ENCODE measurements around the gene RIPPLY1.

Gene RIPPLY1

DNA sequence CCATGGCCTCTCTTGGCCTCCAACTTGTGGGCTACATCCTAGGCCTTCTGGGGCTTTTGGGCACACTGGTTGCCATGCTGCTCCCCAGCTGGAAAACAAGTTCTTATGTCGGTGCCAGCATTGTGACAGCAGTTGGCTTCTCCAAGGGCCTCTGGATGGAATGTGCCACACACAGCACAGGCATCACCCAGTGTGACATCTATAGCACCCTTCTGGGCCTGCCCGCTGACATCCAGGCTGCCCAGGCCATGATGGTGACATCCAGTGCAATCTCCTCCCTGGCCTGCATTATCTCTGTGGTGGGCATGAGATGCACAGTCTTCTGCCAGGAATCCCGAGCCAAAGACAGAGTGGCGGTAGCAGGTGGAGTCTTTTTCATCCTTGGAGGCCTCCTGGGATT lies 25.1 kb upstream of the RIPPLY1 start:
- no peaks in the 10 kb centered on the region for H3K9me2 ChIP-seq (replicated peaks; ENCODE audit: insufficient read depth, low read length)

DNA sequence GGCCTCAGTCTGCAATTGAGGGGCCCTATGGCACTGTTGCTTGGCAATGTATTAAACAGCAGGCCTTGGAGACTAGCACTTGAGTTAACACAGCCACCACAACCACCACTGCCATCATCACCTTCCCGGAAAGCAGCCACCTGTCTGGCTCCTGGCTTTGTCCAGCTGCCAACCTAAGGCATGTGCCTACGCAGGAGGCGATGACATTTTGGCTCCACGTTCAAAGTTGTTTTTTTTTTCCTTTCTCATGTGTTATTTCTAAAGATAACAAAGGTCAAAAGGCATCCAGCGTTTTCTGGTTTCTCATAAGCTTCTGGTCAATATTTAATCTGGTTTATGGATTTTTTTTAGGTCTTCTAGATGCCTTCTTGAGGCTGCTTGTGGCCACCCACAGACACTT lies 24.6 kb upstream of the RIPPLY1 start:
- H3F3A ChIP-seq (ENCODE audit: insufficient read depth, low read length) = no peaks in the 10 kb centered on the region
- H3K79me2 ChIP-seq (ENCODE audit: low read length) = no peaks in the 10 kb centered on the region
- no peak overlapping the region for H3K4me2 ChIP-seq (ENCODE audit: low read depth, low read length)
- no peak overlapping the region for H3K4me3 ChIP-seq (ENCODE audit: low read length)
- H4K20me1 ChIP-seq (ENCODE audit: insufficient read depth, low read length) = no peaks in the 10 kb centered on the region
- H3K9me2 ChIP-seq (replicated peaks; ENCODE audit: insufficient read depth, low read length) = no peaks in the 10 kb centered on the region
- no peaks in the 10 kb centered on the region for H3K36me3 ChIP-seq (replicated peaks; ENCODE audit: insufficient read depth, low read length)
- no peaks in the 10 kb centered on the region for H3K4me1 ChIP-seq (ENCODE audit: low read length)
- H2AFZ ChIP-seq (ENCODE audit: low read length) = no peak overlapping the region
- H3K27ac ChIP-seq (ENCODE audit: low read length) = no peak overlapping the region
- no peak for DNase-seq
- TF ChIP-seq EZH2 (optimal IDR thresholded peaks at IDR 0.05; ENCODE audit: low read depth, low read length) = no peak
- no peak for TF ChIP-seq CTCF (IDR thresholded peaks at IDR 0.05; ENCODE audit: low read length)
- TF ChIP-seq EZH2phosphoT487 (IDR thresholded peaks at IDR 0.05; ENCODE audit: low read length) = no peak
- no peaks in the 10 kb centered on the region for H3K27me3 ChIP-seq (replicated peaks; ENCODE audit: insufficient read depth, low read length)
- no peaks in the 10 kb centered on the region for H3K9me3 ChIP-seq (replicated peaks; ENCODE audit: insufficient read depth, low read length)
- H3K9ac ChIP-seq (ENCODE audit: low read length) = no peak overlapping the region

More for the DNA sequence above, 25.1 kb upstream of the RIPPLY1 start:
- H3K27ac ChIP-seq (ENCODE audit: low read length) = no peak overlapping the region
- no peaks in the 10 kb centered on the region for H3K27me3 ChIP-seq (replicated peaks; ENCODE audit: insufficient read depth, low read length)
- H2AFZ ChIP-seq (ENCODE audit: low read length) = no peak overlapping the region
- no peaks in the 10 kb centered on the region for H3K36me3 ChIP-seq (replicated peaks; ENCODE audit: insufficient read depth, low read length)
- no peaks in the 10 kb centered on the region for H3F3A ChIP-seq (ENCODE audit: insufficient read depth, low read length)
- H3K4me1 ChIP-seq (ENCODE audit: low read length) = no peaks in the 10 kb centered on the region
- H3K4me3 ChIP-seq (ENCODE audit: low read length) = no peak overlapping the region
- H3K9me3 ChIP-seq (replicated peaks; ENCODE audit: insufficient read depth, low read length) = no peaks in the 10 kb centered on the region
- no peaks in the 10 kb centered on the region for H3K79me2 ChIP-seq (ENCODE audit: low read length)
- H4K20me1 ChIP-seq (ENCODE audit: insufficient read depth, low read length) = no peaks in the 10 kb centered on the region
- H3K9ac ChIP-seq (ENCODE audit: low read length) = no peak overlapping the region
- TF ChIP-seq EZH2phosphoT487 (IDR thresholded peaks at IDR 0.05; ENCODE audit: low read length) (no peak), CTCF (IDR thresholded peaks at IDR 0.05; ENCODE audit: low read length) (no peak), EZH2 (optimal IDR thresholded peaks at IDR 0.05; ENCODE audit: low read depth, low read length) (no peak)
- DNase-seq = no peak
- no peak overlapping the region for H3K4me2 ChIP-seq (ENCODE audit: low read depth, low read length)

- H2AFZ ChIP-seq (ENCODE audit: low read length) = no peak overlapping the region
- no peaks in the 10 kb centered on the region for H3K9me3 ChIP-seq (replicated peaks; ENCODE audit: insufficient read depth, low read length)
- no peaks in the 10 kb centered on the region for H4K20me1 ChIP-seq (ENCODE audit: insufficient read depth, low read length)
- no peak overlapping the region for H3K27ac ChIP-seq (ENCODE audit: low read length)
- no peaks in the 10 kb centered on the region for H3K27me3 ChIP-seq (replicated peaks; ENCODE audit: insufficient read depth, low read length)
- no peak for TF ChIP-seq CTCF (IDR thresholded peaks at IDR 0.05; ENCODE audit: low read length)
- TF ChIP-seq EZH2 (optimal IDR thresholded peaks at IDR 0.05; ENCODE audit: low read depth, low read length) = no peak
- TF ChIP-seq EZH2phosphoT487 (IDR thresholded peaks at IDR 0.05; ENCODE audit: low read length) = no peak
- no peak overlapping the region for H3K4me3 ChIP-seq (ENCODE audit: low read length)
- H3K79me2 ChIP-seq (ENCODE audit: low read length) = no peaks in the 10 kb centered on the region
- no peak for DNase-seq
- H3K9ac ChIP-seq (ENCODE audit: low read length) = no peak overlapping the region
- H3K36me3 ChIP-seq (replicated peaks; ENCODE audit: insufficient read depth, low read length) = no peaks in the 10 kb centered on the region
- H3K4me2 ChIP-seq (ENCODE audit: low read depth, low read length) = no peak overlapping the region
- H3K4me1 ChIP-seq (ENCODE audit: low read length) = no peaks in the 10 kb centered on the region
- no peaks in the 10 kb centered on the region for H3K9me2 ChIP-seq (replicated peaks; ENCODE audit: insufficient read depth, low read length)
- no peaks in the 10 kb centered on the region for H3F3A ChIP-seq (ENCODE audit: insufficient read depth, low read length)
These were observed 23.9 kb upstream of the RIPPLY1 start for GRCh38 chrX:106927023-106927422.

All from MM.1S (cell line).